OCI-LY7 (cell line): ENCODE results near the gene DLEC1. TPM values are rescaled to one million over a fixed set of nuclear protein-coding genes. Genes with fewer than 3 reads are reported as not detected.

ENCODE experiments used
- BruUV-seq: library from RNA; stranded (reverse); fragments of 400-500 nt; replicated peaks from 2 replicates; lab custom pipeline; 2021; lab: Mats Ljungman, UMichigan
- CTCF ChIA-PET: fragments of 300-600 bp; sonication (Branson Sonifier 250); formaldehyde crosslinking; loops from one replicate; lab custom pipeline; 2022; ENCODE audit warnings: antibody characterized with exemption; ENCODE audit not compliant: unreplicated experiment; lab: Charles Lee
- POLR2A ChIA-PET: fragments of 300-600 bp; sonication (Branson Sonifier 250); formaldehyde crosslinking; loops from one replicate; lab custom pipeline; 2022; ENCODE audit warnings: antibody characterized with exemption; lab: Charles Lee
- DNase-seq: peaks from one replicate; pipeline ENCODE4 v3.0.0-alpha.2; 2015; ENCODE audit warnings: low spot score
- H2AFZ ChIP-seq: fragments of 200-600 bp; sonication (generic), shearing (Covaris generic); 2 replicates; pipeline ENCODE4 v1.6.1; 2014; ENCODE audit warnings: mild to moderate bottlenecking, antibody characterized with exemption, low read length, moderate library complexity
- H3K27ac ChIP-seq: fragments of 200-600 bp; sonication (generic); 2 replicates; pipeline ENCODE4 v1.5.1; 2014; ENCODE audit warnings: mixed run types, low read depth, mild to moderate bottlenecking, moderate library complexity, low read length, inconsistent platforms; ENCODE audit not compliant: poor library complexity, severe bottlenecking
- H3K36me3 ChIP-seq: fragments of 200-600 bp; sonication (generic); 2 replicates; pipeline ENCODE4 v1.6.1; 2014; ENCODE audit warnings: mild to moderate bottlenecking, antibody characterized with exemption, low read length, moderate library complexity, mixed read lengths; ENCODE audit not compliant: insufficient read depth
- H3K4me1 ChIP-seq: fragments of 200-600 bp; sonication (generic); 2 replicates; pipeline ENCODE4 v1.5.1; 2014; ENCODE audit warnings: mild to moderate bottlenecking, low read length; ENCODE audit not compliant: insufficient read depth, poor library complexity, severe bottlenecking
- H3K4me2 ChIP-seq: fragments of 200-600 bp; sonication (generic); 2 replicates; pipeline ENCODE4 v1.6.1; 2014; ENCODE audit warnings: mild to moderate bottlenecking, low read length
- H3K4me3 ChIP-seq: fragments of 200-600 bp; sonication (generic); 2 replicates; pipeline ENCODE4 v1.5.1; 2014; ENCODE audit warnings: mild to moderate bottlenecking, low read depth, low read length; ENCODE audit not compliant: poor library complexity, severe bottlenecking
- H3K79me2 ChIP-seq: fragments of 200-600 bp; sonication (generic); 2 replicates; pipeline ENCODE4 v1.6.1; 2016; ENCODE audit warnings: low read depth, mild to moderate bottlenecking, low read length, moderate library complexity, mixed read lengths; ENCODE audit not compliant: insufficient read depth
- H3K9me2 ChIP-seq: fragments of 200-600 bp; sonication (generic); 2 replicates; pipeline ENCODE4 v1.6.1; 2016; ENCODE audit warnings: mild to moderate bottlenecking, low read length, mixed read lengths; ENCODE audit not compliant: insufficient read depth
- H3K9me3 ChIP-seq: fragments of 200-600 bp; sonication (generic); 2 replicates; pipeline ENCODE4 v1.6.1; 2014; ENCODE audit warnings: mild to moderate bottlenecking, mixed run types, low read length, mixed read lengths
- H4K20me1 ChIP-seq: fragments of 200-600 bp; sonication (generic); 2 replicates; pipeline ENCODE4 v1.6.1; 2014; ENCODE audit warnings: mild to moderate bottlenecking, antibody characterized with exemption, low read length, moderate library complexity, mixed read lengths; ENCODE audit not compliant: insufficient read depth
- CTCF ChIP-seq: fragments of 200-600 bp; sonication (generic); conservative IDR thresholded peaks from 2 replicates; pipeline ENCODE4 v1.5.1; 2014; ENCODE audit warnings: mild to moderate bottlenecking, antibody characterized with exemption, low read length, moderate library complexity, mixed read lengths
- EZH2phosphoT487 ChIP-seq: fragments of 200-600 bp; sonication (generic); IDR thresholded peaks from 2 replicates; pipeline ENCODE4 v1.6.1; 2018; ENCODE audit warnings: low read depth, borderline replicate concordance, mild to moderate bottlenecking, mixed run types, antibody characterized with exemption, low read length, moderate library complexity, mixed read lengths
- intact Hi-C: fragments of 100-400 bp; cut with micrococcal nuclease; formaldehyde crosslinking; loops from one replicate; pipeline ENCODE4 v1.10.0; 2022; ENCODE audit not compliant: unreplicated experiment
- total RNA-seq, 2 experiments: library from RNA; depleted of rRNA in 1 of 2; stranded (reverse); fragments of >200 nt in 1 of 2; shearing (Covaris generic) in 1 of 2; gene quantifications; 2 replicates each; pipeline ENCODE4 v1.2.3, GENCODE V29; 2014 to 2022

DLEC1 gene
- total RNA-seq, 2 experiments from 2014 or later = 0.13 TPM; not detected in 1

GRCh38 chr3:38116471-38117162 lies 77.6 kb downstream of the DLEC1 start:
- no peak overlapping the region for H2AFZ ChIP-seq
- no peak for DNase-seq
- H3K36me3 ChIP-seq = peaks cover 10% of the 10 kb centered on the region; the same call in 1 of the 2 replicates
- H3K4me3 ChIP-seq = no peak overlapping the region
- H3K4me1 ChIP-seq = no peaks in the 10 kb centered on the region
- no peaks in the 10 kb centered on the region; the same call in 1 of the 2 replicates for H4K20me1 ChIP-seq
- intact Hi-C loops = loop anchor here (5.0 kb wide), 1 partner anchor 231 kb away; the partner anchor contains the start of gene XYLB
- no peak overlapping the region for H3K4me2 ChIP-seq
- CTCF ChIA-PET = no interaction called here
- POLR2A ChIA-PET = no interaction called here
- H3K79me2 ChIP-seq = no peaks in the 10 kb centered on the region
- no TSS peak for BruUV-seq
- no peak overlapping the region for H3K27ac ChIP-seq
- 0 out of 2 replicates have a peak, but pooled peaks have one; percentile 33 for TF ChIP-seq CTCF
- TF ChIP-seq EZH2phosphoT487 = no peak
- no peaks in the 10 kb centered on the region for H3K9me3 ChIP-seq
- H3K9me2 ChIP-seq = no peaks in the 10 kb centered on the region

- Histone ChIP-seq H4K20me1 (no peaks in the 10 kb centered on the region; the same call in 1 of the 2 replicates), H3K4me3 (no peak overlapping the region), H3K4me1 (no peaks in the 10 kb centered on the region), H3K9me2 (no peaks in the 10 kb centered on the region), H3K79me2 (no peaks in the 10 kb centered on the region), H3K9me3 (no peaks in the 10 kb centered on the region), H3K36me3 (peaks cover 14% of the 10 kb centered on the region; the same call in 1 of the 2 replicates), H2AFZ (no peak overlapping the region), H3K4me2 (no peak overlapping the region), H3K27ac (no peak overlapping the region)
- CTCF ChIA-PET = interaction anchor here (0.5 kb wide), 1 partner anchor 11 kb away, joined by 3 read pairs; no protein-coding TSS in a partner anchor
- BruUV-seq = no TSS peak
- intact Hi-C loops = loop anchor here (5.0 kb wide), 1 partner anchor 230 kb away; the partner anchor contains the start of gene XYLB
- TF ChIP-seq CTCF = no peak
- TF ChIP-seq EZH2phosphoT487 = no peak
- no peak for DNase-seq
- POLR2A ChIA-PET = interaction anchor here (0.7 kb wide), 1 partner anchor 67 kb away, joined by 5 read pairs; no protein-coding TSS in a partner anchor
Measured at GRCh38 chr3:38117163-38117716, 78.2 kb downstream of the DLEC1 start.
